Caco-2 (cell line): ENCODE measurements around the gene MTFP1. TPM values are rescaled to one million over a fixed set of nuclear protein-coding genes. Genes with fewer than 3 reads are reported as not detected.

Experiments used
- BruUV-seq: library from RNA; stranded (reverse); fragments of 400-500 nt; replicated peaks from 2 replicates; lab custom pipeline; 2021; lab: Mats Ljungman, UMichigan
- CTCF ChIA-PET: fragments of 300-600 bp; sonication (Branson Sonifier 250); formaldehyde crosslinking; loops from one replicate; lab custom pipeline; 2022; ENCODE audit warnings: antibody characterized with exemption; lab: Charles Lee
- POLR2A ChIA-PET: fragments of 300-600 bp; sonication (Branson Sonifier 250); formaldehyde crosslinking; loops from one replicate; lab custom pipeline; 2022; ENCODE audit warnings: antibody characterized with exemption; lab: Charles Lee
- DNase-seq, 2 experiments: peaks; one replicate each; pipeline versions ENCODE4 v3.0.0 to v3.0.0-alpha.2; 2020 to 2022
- H3K27me3 ChIP-seq: replicated peaks from 2 replicates; pipeline ENCODE4 v1.6.0; 2011; ENCODE audit warnings: low read length; ENCODE audit not compliant: control insufficient read depth, insufficient read depth
- H3K36me3 ChIP-seq: 2 replicates; pipeline ENCODE4 v1.5.1; 2011; ENCODE audit warnings: low read length; ENCODE audit not compliant: control insufficient read depth, insufficient read depth
- H3K4me1 ChIP-seq: fragments of 250-450 bp; sonication (Bioruptor Pico); 2 replicates; pipeline ENCODE4 v1.5.1; 2020; ENCODE audit warnings: mild to moderate bottlenecking
- H3K4me3 ChIP-seq: 2 replicates; pipeline ENCODE4 v1.5.1; 2011; ENCODE audit warnings: low read depth, mild to moderate bottlenecking, control low read depth, low read length
- H3K9me3 ChIP-seq: fragments of 250-450 bp; sonication (Bioruptor Pico); 2 replicates; pipeline ENCODE4 v1.5.1; 2020; ENCODE audit warnings: mild to moderate bottlenecking, moderate library complexity
- H3K27ac Mint-ChIP-seq: one replicate; pipeline ENCODE4 v1.8.0; 2022; ENCODE audit warnings: mixed read lengths; ENCODE audit not compliant: unreplicated experiment
- H3K27me3 Mint-ChIP-seq: one replicate; pipeline ENCODE4 v1.8.0; 2022; ENCODE audit warnings: mixed read lengths; ENCODE audit not compliant: insufficient read depth, unreplicated experiment
- H3K36me3 Mint-ChIP-seq: one replicate; pipeline ENCODE4 v1.8.0; 2022; ENCODE audit warnings: mild to moderate bottlenecking, mixed read lengths; ENCODE audit not compliant: insufficient read depth, unreplicated experiment
- H3K4me1 Mint-ChIP-seq: one replicate; pipeline ENCODE4 v1.8.0; 2022; ENCODE audit warnings: low read depth, mixed read lengths; ENCODE audit not compliant: unreplicated experiment
- H3K4me3 Mint-ChIP-seq: one replicate; pipeline ENCODE4 v1.8.0; 2022; ENCODE audit warnings: mild to moderate bottlenecking, moderate library complexity, mixed read lengths; ENCODE audit not compliant: unreplicated experiment
- H3K9me3 Mint-ChIP-seq: one replicate; pipeline ENCODE4 v1.8.0; 2022; ENCODE audit warnings: mixed read lengths; ENCODE audit not compliant: unreplicated experiment
- CTCF ChIP-seq, 2 experiments: fragments of 200-600 bp in 1 of 2; IDR thresholded peaks; 1 replicate in 1 of 2; 2 replicates in 1 of 2; pipeline versions ENCODE4 v1.5.1 to v1.8.0; 2011 to 2022; ENCODE audit warnings: antibody characterized with exemption in 1 of 2, control low read depth in 1 of 2, inconsistent platforms in 1 of 2, low read depth in 1 of 2, low read length in 1 of 2, mild to moderate bottlenecking in 1 of 2, moderate library complexity in 1 of 2; ENCODE audit not compliant: insufficient read depth in 1 of 2, severe bottlenecking in 1 of 2, unreplicated experiment in 1 of 2
- intact Hi-C: fragments of 100-400 bp; cut with micrococcal nuclease; formaldehyde crosslinking; loops from one replicate; pipeline ENCODE4 v1.10.0; 2022; ENCODE audit not compliant: unreplicated experiment
- total RNA-seq: library from RNA; stranded (reverse); gene quantifications from 2 replicates; pipeline ENCODE4 v1.2.3, GENCODE V29; 2022

Gene MTFP1
- total RNA-seq, 1 experiment from 2014 or later: 20.6 TPM

- Mint-ChIP-seq H3K27me3 (no peaks in the 10 kb centered on the region), H3K27ac (no peak overlapping the region), H3K9me3 (no peaks in the 10 kb centered on the region), H3K4me3 (peak overlapping the region; percentile 85), H3K36me3 (peaks cover 16% of the 10 kb centered on the region), H3K4me1 (peaks cover 22% of the 10 kb centered on the region)
- intact Hi-C loops: no loop called here
- Histone ChIP-seq H3K27me3 (no peaks in the 10 kb centered on the region), H3K9me3 (no peaks in the 10 kb centered on the region), H3K4me1 (peaks cover 18% of the 10 kb centered on the region), H3K4me3 (peak overlapping the region; percentile 62), H3K36me3 (no peaks in the 10 kb centered on the region; the same call in 1 of the 2 replicates)
- BruUV-seq: no TSS peak
- CTCF ChIA-PET: interaction anchor here (0.6 to 1.0 kb wide), 4 partner anchors 26 to 139 kb away, joined by 3 to 4 read pairs (median 3); no protein-coding TSS in a partner anchor
- TF ChIP-seq CTCF (IDR thresholded peaks at IDR 0.05; ENCODE audit: insufficient read depth in 1 of 2, low read depth in 1 of 2, low read length in 1 of 2, severe bottlenecking in 1 of 2, unreplicated experiment in 1 of 2): peak; percentile 16 to 30
- DNase-seq: peak in 1 of 2 experiments; percentile 64
- POLR2A ChIA-PET: interaction anchor here (0.5 kb wide), 1 partner anchor 52 kb away, joined by 3 read pairs; no protein-coding TSS in a partner anchor
Observed at GRCh38 chr22:30426388-30427353, 1.1 kb downstream of the MTFP1 start.

- H3K27me3 Mint-ChIP-seq: no peaks in the 10 kb centered on the region
- H3K36me3 Mint-ChIP-seq: peaks cover 16% of the 10 kb centered on the region
- H3K27ac Mint-ChIP-seq: no peak overlapping the region
- intact Hi-C loops: no loop called here
- H3K4me1 Mint-ChIP-seq: peaks cover 15% of the 10 kb centered on the region
- no peak for TF ChIP-seq CTCF (IDR thresholded peaks at IDR 0.05; ENCODE audit: insufficient read depth in 1 of 2, low read depth in 1 of 2, low read length in 1 of 2, severe bottlenecking in 1 of 2, unreplicated experiment in 1 of 2)
- H3K4me3 Mint-ChIP-seq: no peak overlapping the region
- H3K9me3 ChIP-seq: no peaks in the 10 kb centered on the region
- H3K27me3 ChIP-seq: no peaks in the 10 kb centered on the region
- H3K36me3 ChIP-seq: no peaks in the 10 kb centered on the region; the same call in 1 of the 2 replicates
- ChIA-PET CTCF (interaction anchor here (0.7 kb wide), 1 partner anchor 41 kb away, joined by 4 read pairs; the partner anchor contains the start of gene RNF215), POLR2A (no interaction called here)
- no peaks in the 10 kb centered on the region for H3K9me3 Mint-ChIP-seq
- H3K4me3 ChIP-seq: no peak overlapping the region
- no TSS peak for BruUV-seq
- no peak for DNase-seq
- peaks cover 14% of the 10 kb centered on the region for H3K4me1 ChIP-seq
Observed at GRCh38 chr22:30427871-30428270, 2.3 kb downstream of the MTFP1 start.

- H3K4me1 ChIP-seq: peaks cover 8% of the 10 kb centered on the region
- TF ChIP-seq CTCF (IDR thresholded peaks at IDR 0.05; ENCODE audit: insufficient read depth in 1 of 2, low read depth in 1 of 2, low read length in 1 of 2, severe bottlenecking in 1 of 2, unreplicated experiment in 1 of 2): no peak
- intact Hi-C loops: no loop called here
- no peaks in the 10 kb centered on the region for H3K9me3 Mint-ChIP-seq
- no peak overlapping the region for H3K27ac Mint-ChIP-seq
- peaks cover 14% of the 10 kb centered on the region for H3K4me1 Mint-ChIP-seq
- H3K4me3 Mint-ChIP-seq: no peak overlapping the region
- DNase-seq: no peak
- peaks cover 8% of the 10 kb centered on the region for H3K36me3 Mint-ChIP-seq
- ChIA-PET CTCF (no interaction called here), POLR2A (no interaction called here)
- no peaks in the 10 kb centered on the region for H3K9me3 ChIP-seq
- H3K27me3 ChIP-seq: no peaks in the 10 kb centered on the region
- no peaks in the 10 kb centered on the region for H3K27me3 Mint-ChIP-seq
- BruUV-seq: no TSS peak
- H3K4me3 ChIP-seq: no peak overlapping the region
- H3K36me3 ChIP-seq: no peaks in the 10 kb centered on the region; the same call in 1 of the 2 replicates
Observed at GRCh38 chr22:30429887-30430286, 4.3 kb downstream of the MTFP1 start.
